Stimulated activated CD8-positive, alpha-beta memory T cell treated with anti-CD3 and anti-CD28 coated beads, Interleukin-15, amount 100 ng/mL, for 1 hour (primary cell): ENCODE data around the gene ITPKB.

ENCODE experiments used
- DNase-seq: peaks from one replicate; pipeline ENCODE4 v3.0.0-alpha.2; 2020; ENCODE audit warnings: low read depth

Gene ITPKB

GRCh38 chr1:226665505-226666163 lies 73.4 kb downstream of the ITPKB start:
- no peak for DNase-seq

GRCh38 chr1:226664413-226665101 lies 74.5 kb downstream of the ITPKB start:
- DNase-seq, result no peak

GRCh38 chr1:226663327-226663704 lies 75.8 kb downstream of the ITPKB start:
- no peak for DNase-seq

GRCh38 chr1:226662642-226663326 lies 76.3 kb downstream of the ITPKB start:
- DNase-seq, result peak; percentile 67

GRCh38 chr1:226661965-226662364 lies 77.1 kb downstream of the ITPKB start:
- no peak for DNase-seq

GRCh38 chr1:226661271-226661670 lies 77.8 kb downstream of the ITPKB start:
- no peak for DNase-seq

- no peak for DNase-seq
These were observed 78.5 kb downstream of the ITPKB start for GRCh38 chr1:226660410-226661182.

- DNase-seq, result no peak
These were observed 79.4 kb downstream of the ITPKB start for GRCh38 chr1:226659641-226660040.

GRCh38 chr1:226659136-226659535 lies 79.9 kb downstream of the ITPKB start:
- DNase-seq, result no peak

GRCh38 chr1:226658546-226659125 lies 80.4 kb downstream of the ITPKB start:
- no peak for DNase-seq

GRCh38 chr1:226657895-226658545 lies 81.1 kb downstream of the ITPKB start:
- no peak for DNase-seq

- DNase-seq, result no peak
These were observed 82.3 kb downstream of the ITPKB start for GRCh38 chr1:226656601-226657277.

GRCh38 chr1:226656201-226656600 lies 82.9 kb downstream of the ITPKB start:
- DNase-seq, result no peak

- no peak for DNase-seq
These were observed 83.6 kb downstream of the ITPKB start for GRCh38 chr1:226655251-226656163.

- DNase-seq, result no peak
These were observed 84.4 kb downstream of the ITPKB start for GRCh38 chr1:226654668-226655055.

GRCh38 chr1:226654046-226654667 lies 84.9 kb downstream of the ITPKB start:
- no peak for DNase-seq

GRCh38 chr1:226653311-226653921 lies 85.7 kb downstream of the ITPKB start:
- DNase-seq, result peak; percentile 30

- no peak for DNase-seq
These were observed 86.5 kb downstream of the ITPKB start for GRCh38 chr1:226652613-226653012.

- no peak for DNase-seq
These were observed 87.4 kb downstream of the ITPKB start for GRCh38 chr1:226651732-226652105.
